NCI-H82 treated with DMSO at 0.1 percent for 48 hours (cell line): ENCODE data around the gene MCTS1.
"Not testable (repeated sequence)": the region's sequence is repeated elsewhere in the genome, so short reads cannot be mapped to it uniquely, and the experiment has no call there.

Source experiments
- DNase-seq: peaks from one replicate; lab custom pipeline; 2025; ENCODE audit not compliant: unreplicated experiment; lab: John Stamatoyannopoulos, UW

Gene MCTS1

DNA sequence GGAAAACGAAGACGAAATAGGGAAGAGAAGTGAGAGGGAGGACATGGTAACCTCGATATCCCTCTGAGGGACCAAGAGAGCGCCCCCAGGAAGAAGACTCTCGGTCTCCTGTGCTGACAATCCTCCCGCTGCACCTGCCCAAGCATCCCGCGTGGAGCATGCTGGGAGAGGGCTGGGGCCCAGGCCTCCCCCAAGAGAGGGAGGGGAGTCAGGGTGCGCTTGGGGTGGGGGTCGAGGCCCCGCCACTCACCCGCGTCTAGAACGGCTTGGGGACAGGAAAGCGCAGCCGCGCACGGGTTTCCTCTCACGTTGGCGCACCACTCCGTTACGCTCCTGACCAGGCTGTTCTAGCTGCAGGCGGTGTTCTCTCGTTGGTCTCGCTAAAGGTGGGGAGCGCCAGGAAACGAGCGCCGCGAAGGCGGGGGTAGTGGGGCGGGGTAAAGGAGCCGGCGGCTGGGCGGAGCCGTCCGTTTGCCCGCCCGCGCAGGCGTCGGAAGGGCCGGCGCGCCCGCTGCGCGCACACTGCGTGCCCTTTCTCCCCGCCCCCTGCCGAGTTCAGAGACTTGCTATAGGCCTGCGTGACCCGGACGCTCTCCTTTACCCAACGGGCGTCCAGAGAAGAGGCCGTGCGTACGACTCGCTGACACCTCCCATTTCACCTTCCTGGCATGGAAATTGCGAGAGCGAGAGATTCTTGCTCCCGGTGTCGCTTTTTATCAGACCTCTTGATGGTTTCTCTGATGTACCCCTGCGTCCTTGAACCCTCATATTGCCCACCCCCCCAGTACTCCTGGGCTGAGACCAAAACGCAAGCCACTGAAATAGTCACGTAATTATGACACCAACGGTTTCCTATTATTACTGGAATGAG lies 26.0 kb downstream of the MCTS1 start, which contains the start of gene C1GALT1C1:
Gene C1GALT1C1 (minus strand): TSS at position 388 of the 871 bp plus-strand sequence. CDS start 2,888 bp downstream, outside the sequence.
- peak; percentile 97 for DNase-seq

DNA sequence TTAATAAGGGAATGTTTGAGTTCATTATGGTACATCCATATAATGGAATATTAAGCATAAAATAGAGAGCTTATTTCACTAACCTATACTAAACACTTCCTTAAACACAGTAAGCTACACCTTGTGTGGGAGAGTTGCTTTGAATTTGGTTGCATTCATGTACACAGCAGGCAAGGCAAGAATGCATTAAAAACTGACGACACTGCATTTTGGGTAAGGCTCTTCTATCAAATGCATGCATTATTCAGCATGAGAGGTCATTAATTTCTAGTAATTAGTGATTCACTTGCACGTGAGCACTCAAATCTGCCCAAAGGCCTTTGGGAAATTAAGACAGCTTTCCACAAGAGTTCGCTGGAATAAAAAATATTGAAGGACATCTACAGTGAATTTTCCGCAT lies 34.7 kb downstream of the MCTS1 start:
- DNase-seq = no peak

GRCh38 chrX:120642871-120643270 lies 39.0 kb downstream of the MCTS1 start:
- no peak for DNase-seq

- DNase-seq = no peak
Measured at GRCh38 chrX:120647127-120647526, 43.2 kb downstream of the MCTS1 start.

GRCh38 chrX:120652256-120652655 lies 48.4 kb downstream of the MCTS1 start:
- DNase-seq = not testable (repeated sequence)

DNA sequence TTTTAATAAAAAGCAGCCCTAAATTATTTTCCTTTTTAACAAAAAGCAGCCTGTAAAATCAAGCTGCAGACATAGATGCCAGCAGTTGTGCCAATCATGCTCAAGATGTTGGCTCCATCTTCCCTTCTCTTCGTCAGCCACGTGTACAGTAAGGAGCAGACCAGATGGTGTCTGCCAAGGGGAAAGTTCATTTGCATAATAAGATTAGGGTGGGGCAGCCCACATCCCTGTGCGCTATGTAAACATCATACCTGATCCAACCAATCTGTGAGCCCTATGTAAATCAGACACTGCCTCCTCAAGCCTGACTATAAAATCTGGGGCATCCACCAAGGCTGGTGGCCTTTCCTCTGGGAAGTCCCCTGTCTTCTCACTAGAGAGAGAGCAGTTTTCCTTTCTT lies 49.1 kb downstream of the MCTS1 start:
- peak; percentile 86 for DNase-seq

DNA sequence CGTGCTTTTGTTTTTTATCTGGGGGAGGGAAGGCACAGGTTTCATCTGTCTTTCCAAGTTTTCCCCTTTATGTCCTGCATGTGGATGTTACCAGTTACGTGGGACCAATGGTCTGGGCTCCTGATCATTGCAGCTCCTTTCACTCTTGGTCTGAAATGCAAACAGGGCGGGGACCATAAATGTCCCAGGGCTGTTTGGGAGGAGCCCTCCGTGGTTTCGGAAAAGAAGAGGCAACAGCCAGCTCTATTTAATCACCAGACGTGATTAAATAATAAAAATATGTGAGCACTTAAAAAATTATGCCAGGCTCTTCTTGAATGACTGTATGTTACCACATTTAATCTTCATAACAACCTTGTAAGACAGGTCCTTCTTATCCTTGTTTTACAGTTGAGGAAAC lies 56.7 kb downstream of the MCTS1 start:
- DNase-seq = peak; percentile 28
